CD4-positive, alpha-beta T cell (primary cell): Measurements from ENCODE around the gene ADTRP. TPM values are rescaled to one million over a fixed set of nuclear protein-coding genes. Genes with fewer than 3 reads are reported as not detected.

Experiments
- ATAC-seq: fragments of 200-7000 bp; cut with Tn5 transposase; one replicate; pipeline ENCODE4 v1.10.0; 2022; ENCODE audit warnings: mild to moderate bottlenecking; ENCODE audit not compliant: poor library complexity
- CTCF ChIA-PET: fragments of 350-600 bp; sonication (Branson Sonifier 250); formaldehyde crosslinking; loops from one replicate; lab custom pipeline; 2021; ENCODE audit warnings: antibody characterized with exemption, inconsistent platforms; lab: Charles Lee
- POLR2A ChIA-PET: fragments of 350-600 bp; sonication (Branson Sonifier 250); formaldehyde crosslinking; loops from one replicate; lab custom pipeline; 2021; ENCODE audit warnings: antibody characterized with exemption, inconsistent platforms; lab: Charles Lee
- DNase-seq, 14 experiments: peaks; one replicate each; pipeline ENCODE4 v3.0.0-alpha.2; 2013 to 2020; ENCODE audit warnings: mixed read lengths in 2 of 14
- H3K27ac ChIP-seq, 2 donors: one replicate each; pipeline versions ENCODE4 v1.5.1 to v1.7.0; 2013; ENCODE audit warnings: low read length in 2 of 2, low read depth in 1 of 2, mild to moderate bottlenecking in 1 of 2
- H3K27me3 ChIP-seq, 2 experiments: 1 replicate in 1 of 2; 2 replicates in 1 of 2; pipeline versions ENCODE4 v1.6.1 to v1.7.0; 2013; ENCODE audit warnings: low read length in 2 of 2, control low read depth in 1 of 2, mild to moderate bottlenecking in 1 of 2, moderate library complexity in 1 of 2; ENCODE audit not compliant: insufficient read depth in 2 of 2, control insufficient read depth in 1 of 2
- H3K36me3 ChIP-seq: one replicate; pipeline ENCODE4 v1.6.1; 2013; ENCODE audit warnings: low read length, control low read depth; ENCODE audit not compliant: insufficient read depth
- H3K4me1 ChIP-seq: one replicate; pipeline ENCODE4 v1.6.1; 2013; ENCODE audit warnings: low read length, control low read depth; ENCODE audit not compliant: insufficient read depth
- H3K4me3 ChIP-seq: one replicate; pipeline ENCODE4 v1.5.1; 2013; ENCODE audit warnings: mild to moderate bottlenecking, low read length, moderate library complexity
- H3K9me3 ChIP-seq, 2 experiments: 1 replicate in 1 of 2; 2 replicates in 1 of 2; pipeline versions ENCODE4 v1.6.1 to v1.7.0; 2013; ENCODE audit warnings: low read length in 2 of 2, mild to moderate bottlenecking in 2 of 2, control low read depth in 1 of 2, moderate library complexity in 1 of 2; ENCODE audit not compliant: control insufficient read depth in 1 of 2, insufficient read depth in 1 of 2
- H3K27ac Mint-ChIP-seq: one replicate; pipeline ENCODE4 v1.8.0; 2020; ENCODE audit warnings: mixed read lengths
- H3K27me3 Mint-ChIP-seq: one replicate; pipeline ENCODE4 v1.8.0; 2021; ENCODE audit warnings: mixed read lengths
- H3K36me3 Mint-ChIP-seq: one replicate; pipeline ENCODE4 v1.8.0; 2021; ENCODE audit warnings: low read depth, mixed read lengths
- H3K4me1 Mint-ChIP-seq: one replicate; pipeline ENCODE4 v1.8.0; 2021; ENCODE audit warnings: low read depth, mixed read lengths
- H3K4me3 Mint-ChIP-seq: one replicate; pipeline ENCODE4 v1.8.0; 2020; ENCODE audit warnings: mild to moderate bottlenecking, mixed read lengths
- H3K9me3 Mint-ChIP-seq: one replicate; pipeline ENCODE4 v1.8.0; 2020; ENCODE audit warnings: mixed read lengths
- CTCF ChIP-seq: fragments of 200-600 bp; IDR thresholded peaks from one replicate; pipeline ENCODE4 v1.8.0; 2022; ENCODE audit warnings: antibody characterized with exemption, mild to moderate bottlenecking
- intact Hi-C, 2 experiments: fragments of 100-400 bp; cut with DNase I in 1 of 2; cut with micrococcal nuclease in 1 of 2; formaldehyde crosslinking; loops; one replicate each; pipeline versions ENCODE4 v1.15.1 to v1.9.0; 2023 to 2025; cut with DNase I, micrococcal nuclease
- total RNA-seq, 174 experiments: library from RNA in 2 of 174; stranded (reverse) in 2 of 174; gene quantifications; one replicate each; pipeline ENCODE4 v1.2.3 and lab custom pipeline; 2021 to 2026

The ADTRP gene
- total RNA-seq, 2 experiments from 2014 or later, result 14.3 to 15.2 TPM

- H3K27ac Mint-ChIP-seq, result no peak overlapping the region
- ChIA-PET CTCF (no interaction called here), POLR2A (no interaction called here)
- H3K9me3 Mint-ChIP-seq, result no peaks in the 10 kb centered on the region
- no peaks in the 10 kb centered on the region for H3K36me3 Mint-ChIP-seq
- Histone ChIP-seq H3K4me3 (no peak overlapping the region), H3K27me3 (no peaks in the 10 kb centered on the region), H3K27ac (no peak overlapping the region), H3K36me3 (no peaks in the 10 kb centered on the region), H3K4me1 (no peaks in the 10 kb centered on the region), H3K9me3 (no peaks in the 10 kb centered on the region)
- ATAC-seq, result no peak
- intact Hi-C loops, result no loop called here
- no peak overlapping the region for H3K4me3 Mint-ChIP-seq
- DNase-seq, result no peak
- no peaks in the 10 kb centered on the region for H3K27me3 Mint-ChIP-seq
- no peaks in the 10 kb centered on the region for H3K4me1 Mint-ChIP-seq
- no peak for TF ChIP-seq CTCF
These were observed 33.8 kb upstream of the ADTRP start for GRCh38 chr6:11812439-11812838.

- H3K9me3 Mint-ChIP-seq, result no peaks in the 10 kb centered on the region
- Histone ChIP-seq H3K4me3 (no peak overlapping the region), H3K4me1 (peaks cover 2% of the 10 kb centered on the region), H3K9me3 (no peaks in the 10 kb centered on the region), H3K27me3 (no peaks in the 10 kb centered on the region), H3K27ac (no peak overlapping the region), H3K36me3 (no peaks in the 10 kb centered on the region)
- no peak overlapping the region for H3K4me3 Mint-ChIP-seq
- H3K36me3 Mint-ChIP-seq, result no peaks in the 10 kb centered on the region
- ATAC-seq (no peak), DNase-seq (no peak)
- TF ChIP-seq CTCF, result no peak
- H3K27ac Mint-ChIP-seq, result no peak overlapping the region
- intact Hi-C loops, result no loop called here
- no peaks in the 10 kb centered on the region for H3K27me3 Mint-ChIP-seq
- ChIA-PET CTCF (no interaction called here), POLR2A (no interaction called here)
- peaks cover 4% of the 10 kb centered on the region for H3K4me1 Mint-ChIP-seq
These were observed 33.2 kb upstream of the ADTRP start for GRCh38 chr6:11811644-11812264.

GRCh38 chr6:11810854-11811643, 32.4 kb upstream of the ADTRP start:
- H3K27ac Mint-ChIP-seq, result no peak overlapping the region
- no peaks in the 10 kb centered on the region for H3K9me3 ChIP-seq
- CTCF ChIA-PET, result no interaction called here
- no peaks in the 10 kb centered on the region for H3K27me3 Mint-ChIP-seq
- no peaks in the 10 kb centered on the region for H3K36me3 ChIP-seq
- H3K4me1 Mint-ChIP-seq, result peaks cover 11% of the 10 kb centered on the region
- no peaks in the 10 kb centered on the region for H3K27me3 ChIP-seq
- no peak for ATAC-seq
- no peak overlapping the region for H3K4me3 ChIP-seq
- intact Hi-C loops, result no loop called here
- H3K4me3 Mint-ChIP-seq, result no peak overlapping the region
- no peak for TF ChIP-seq CTCF
- DNase-seq, result no peak
- POLR2A ChIA-PET, result no interaction called here
- peaks cover 7% of the 10 kb centered on the region for H3K4me1 ChIP-seq
- no peak overlapping the region for H3K27ac ChIP-seq
- no peaks in the 10 kb centered on the region for H3K36me3 Mint-ChIP-seq
- no peaks in the 10 kb centered on the region for H3K9me3 Mint-ChIP-seq
